GM19372 (cell line): ENCODE data around the gene RXFP1.

Experiments
- ATAC-seq: cut with Tn5 transposase; IDR thresholded peaks from one replicate; pipeline ENCODE4 v1.9.1; 2021; ENCODE audit warnings: mild to moderate bottlenecking, low read depth, moderate library complexity; ENCODE audit not compliant: unreplicated experiment

The RXFP1 gene

GRCh38 chr4:158521484-158522088 lies at the start of gene RXFP1:
Gene RXFP1, plus strand, starts transcription at chr4:158521882. Its CDS starts 95 bp downstream, at chr4:158521977.
- ATAC-seq, result no peak

GRCh38 chr4:158481811-158482210 lies 39.9 kb upstream of the RXFP1 start:
- no peak for ATAC-seq

GRCh38 chr4:158484173-158484885 lies 37.4 kb upstream of the RXFP1 start:
- ATAC-seq, result no peak

- no peak for ATAC-seq
Measured at GRCh38 chr4:158490629-158491028, 31.1 kb upstream of the RXFP1 start.

GRCh38 chr4:158492391-158492790 lies 29.3 kb upstream of the RXFP1 start:
- no peak for ATAC-seq

- no peak for ATAC-seq
Measured at GRCh38 chr4:158496030-158496741, 25.5 kb upstream of the RXFP1 start.

GRCh38 chr4:158500054-158500453 lies 21.6 kb upstream of the RXFP1 start:
- no peak for ATAC-seq

GRCh38 chr4:158513256-158513655 lies 8.4 kb upstream of the RXFP1 start:
- ATAC-seq, result no peak

GRCh38 chr4:158519226-158519625 lies 2.5 kb upstream of the RXFP1 start:
- ATAC-seq, result no peak

- no peak for ATAC-seq
Measured at GRCh38 chr4:158523990-158524535, 2.4 kb downstream of the RXFP1 start.

GRCh38 chr4:158527516-158527915 lies 5.8 kb downstream of the RXFP1 start:
- no peak for ATAC-seq

- no peak for ATAC-seq
Measured at GRCh38 chr4:158529505-158529904, 7.8 kb downstream of the RXFP1 start.

- no peak for ATAC-seq
Measured at GRCh38 chr4:158530381-158530780, 8.7 kb downstream of the RXFP1 start.

GRCh38 chr4:158530898-158531297 lies 9.2 kb downstream of the RXFP1 start:
- no peak for ATAC-seq

GRCh38 chr4:158532556-158533231 lies 11.0 kb downstream of the RXFP1 start:
- ATAC-seq, result no peak

- no peak for ATAC-seq
Measured at GRCh38 chr4:158534727-158535126, 13.0 kb downstream of the RXFP1 start.

- no peak for ATAC-seq
Measured at GRCh38 chr4:158535130-158535614, 13.5 kb downstream of the RXFP1 start.

- no peak for ATAC-seq
Measured at GRCh38 chr4:158536833-158537232, 15.2 kb downstream of the RXFP1 start.

GRCh38 chr4:158538176-158538575 lies 16.5 kb downstream of the RXFP1 start:
- ATAC-seq, result no peak

GRCh38 chr4:158538911-158539310 lies 17.2 kb downstream of the RXFP1 start:
- no peak for ATAC-seq
